Suprapubic skin (tissue), 4 donors: Measurements from ENCODE around the gene CKB.

Source experiments
- CTCF ChIP-seq, 2 donors: fragments of 200-600 bp in 1 of 2; fragments of 450-650 bp in 1 of 2; sonication (generic) in 1 of 2; IDR thresholded peaks; one replicate each; pipeline ENCODE4 v1.5.1; 2016 to 2019; ENCODE audit warnings: antibody characterized with exemption in 2 of 2, mild to moderate bottlenecking in 1 of 2, moderate library complexity in 1 of 2
- EP300 ChIP-seq: sonication (generic); formaldehyde crosslinking; IDR thresholded peaks from one replicate; pipeline ENCODE4 v1.6.1; 2017; ENCODE audit warnings: antibody characterized with exemption
- POLR2A ChIP-seq, 2 donors: fragments of 450-650 bp; IDR thresholded peaks; one replicate each; pipeline ENCODE4 v1.6.1; 2017; ENCODE audit warnings: antibody characterized with exemption in 2 of 2, mild to moderate bottlenecking in 2 of 2, moderate library complexity in 2 of 2
- POLR2AphosphoS5 ChIP-seq, 3 donors: sonication (generic); formaldehyde crosslinking; IDR thresholded peaks; one replicate each; pipeline ENCODE4 v1.6.1; 2017; ENCODE audit warnings: antibody characterized with exemption in 3 of 3

GRCh38 chr14:103568952-103569351, 46.3 kb upstream of the CKB start:
- TF ChIP-seq CTCF (IDR thresholded peaks at IDR 0.05) (no peak), POLR2AphosphoS5 (IDR thresholded peaks at IDR 0.05) (no peak), POLR2A (IDR thresholded peaks at IDR 0.05) (no peak), EP300 (no peak)
